ENCODE data around the gene MICU2.

Gene MICU2

GRCh38 chr13:21616880-21617279 is 12.9 kb upstream of the MICU2 start:
- H3K9ac ChIP-seq (ENCODE audit: low read depth, low read length) = no peak overlapping the region
- H3K27me3 ChIP-seq (ENCODE audit: insufficient read depth, low read length) = no peaks in the 10 kb centered on the region
- H3K4me3 ChIP-seq (ENCODE audit: low read length) = no peak overlapping the region
- no peaks in the 10 kb centered on the region for H3K9me3 ChIP-seq (ENCODE audit: insufficient read depth, low read depth, low read length)
- H3K4me1 ChIP-seq (ENCODE audit: insufficient read depth, low read length) = no peaks in the 10 kb centered on the region
- 85% methylated on average over 3 of the region's 3 CpGs for WGBS
- H3K27ac ChIP-seq (ENCODE audit: low read depth, low read length) = no peak overlapping the region
- no peaks in the 10 kb centered on the region for H3K36me3 ChIP-seq (ENCODE audit: insufficient read depth, low read length)

GRCh38 chr13:21616205-21616866 is 12.4 kb upstream of the MICU2 start:
- no peak overlapping the region for H3K4me3 ChIP-seq (ENCODE audit: low read length)
- no peak overlapping the region for H3K9ac ChIP-seq (ENCODE audit: low read depth, low read length)
- H3K36me3 ChIP-seq (ENCODE audit: insufficient read depth, low read length) = no peaks in the 10 kb centered on the region
- 86% methylated on average over 5 of the region's 5 CpGs for WGBS
- no peaks in the 10 kb centered on the region for H3K27me3 ChIP-seq (ENCODE audit: insufficient read depth, low read length)
- H3K4me1 ChIP-seq (ENCODE audit: insufficient read depth, low read length) = no peaks in the 10 kb centered on the region
- no peaks in the 10 kb centered on the region for H3K9me3 ChIP-seq (ENCODE audit: insufficient read depth, low read depth, low read length)
- H3K27ac ChIP-seq (ENCODE audit: low read depth, low read length) = no peak overlapping the region

GRCh38 chr13:21615427-21615826 is 11.5 kb upstream of the MICU2 start:
- Histone ChIP-seq H3K27me3 (ENCODE audit: insufficient read depth, low read length) (no peaks in the 10 kb centered on the region), H3K27ac (ENCODE audit: low read depth, low read length) (no peak overlapping the region), H3K4me3 (ENCODE audit: low read length) (no peak overlapping the region), H3K9ac (ENCODE audit: low read depth, low read length) (no peak overlapping the region), H3K9me3 (ENCODE audit: insufficient read depth, low read depth, low read length) (no peaks in the 10 kb centered on the region), H3K36me3 (ENCODE audit: insufficient read depth, low read length) (no peaks in the 10 kb centered on the region), H3K4me1 (ENCODE audit: insufficient read depth, low read length) (no peaks in the 10 kb centered on the region)
- 95% methylated on average over 2 of the region's 2 CpGs for WGBS

- WGBS = 89% methylated on average over 3 of the region's 4 CpGs
- Histone ChIP-seq H3K9ac (ENCODE audit: low read depth, low read length) (no peak overlapping the region), H3K4me1 (ENCODE audit: insufficient read depth, low read length) (no peaks in the 10 kb centered on the region), H3K27me3 (ENCODE audit: insufficient read depth, low read length) (no peaks in the 10 kb centered on the region), H3K4me3 (ENCODE audit: low read length) (no peak overlapping the region), H3K36me3 (ENCODE audit: insufficient read depth, low read length) (no peaks in the 10 kb centered on the region), H3K27ac (ENCODE audit: low read depth, low read length) (no peak overlapping the region), H3K9me3 (ENCODE audit: insufficient read depth, low read depth, low read length) (no peaks in the 10 kb centered on the region)
Observed at GRCh38 chr13:21613791-21614190, 9.8 kb upstream of the MICU2 start.

- H3K36me3 ChIP-seq (ENCODE audit: insufficient read depth, low read length) = no peaks in the 10 kb centered on the region
- no peaks in the 10 kb centered on the region for H3K9me3 ChIP-seq (ENCODE audit: insufficient read depth, low read depth, low read length)
- 96% methylated on average over 21 of the region's 21 CpGs for WGBS
- H3K4me1 ChIP-seq (ENCODE audit: insufficient read depth, low read length) = no peaks in the 10 kb centered on the region
- no peak overlapping the region for H3K9ac ChIP-seq (ENCODE audit: low read depth, low read length)
- no peak overlapping the region for H3K27ac ChIP-seq (ENCODE audit: low read depth, low read length)
- no peak overlapping the region for H3K4me3 ChIP-seq (ENCODE audit: low read length)
- H3K27me3 ChIP-seq (ENCODE audit: insufficient read depth, low read length) = peaks cover 8% of the 10 kb centered on the region
Observed at GRCh38 chr13:21611385-21611784, 7.4 kb upstream of the MICU2 start.

GRCh38 chr13:21610687-21611086 is 6.7 kb upstream of the MICU2 start:
- Histone ChIP-seq H3K27ac (ENCODE audit: low read depth, low read length) (no peak overlapping the region), H3K27me3 (ENCODE audit: insufficient read depth, low read length) (peaks cover 11% of the 10 kb centered on the region), H3K4me3 (ENCODE audit: low read length) (no peak overlapping the region), H3K36me3 (ENCODE audit: insufficient read depth, low read length) (no peaks in the 10 kb centered on the region), H3K9me3 (ENCODE audit: insufficient read depth, low read depth, low read length) (no peaks in the 10 kb centered on the region), H3K9ac (ENCODE audit: low read depth, low read length) (no peak overlapping the region), H3K4me1 (ENCODE audit: insufficient read depth, low read length) (no peaks in the 10 kb centered on the region)
- WGBS = 96% methylated on average over 12 of the region's 12 CpGs

GRCh38 chr13:21608961-21609360 is 5.0 kb upstream of the MICU2 start:
- Histone ChIP-seq H3K27me3 (ENCODE audit: insufficient read depth, low read length) (peaks cover 24% of the 10 kb centered on the region), H3K4me3 (ENCODE audit: low read length) (no peak overlapping the region), H3K27ac (ENCODE audit: low read depth, low read length) (no peak overlapping the region), H3K4me1 (ENCODE audit: insufficient read depth, low read length) (peaks cover 3% of the 10 kb centered on the region; the same call in 1 of the 2 replicates), H3K36me3 (ENCODE audit: insufficient read depth, low read length) (no peaks in the 10 kb centered on the region), H3K9ac (ENCODE audit: low read depth, low read length) (no peak overlapping the region), H3K9me3 (ENCODE audit: insufficient read depth, low read depth, low read length) (no peaks in the 10 kb centered on the region)
- WGBS = 97% methylated on average over 4 of the region's 4 CpGs

- Histone ChIP-seq H3K9ac (ENCODE audit: low read depth, low read length) (no peak overlapping the region), H3K4me3 (ENCODE audit: low read length) (no peak overlapping the region), H3K9me3 (ENCODE audit: insufficient read depth, low read depth, low read length) (no peaks in the 10 kb centered on the region), H3K27ac (ENCODE audit: low read depth, low read length) (no peak overlapping the region), H3K4me1 (ENCODE audit: insufficient read depth, low read length) (peaks cover 6% of the 10 kb centered on the region), H3K36me3 (ENCODE audit: insufficient read depth, low read length) (no peaks in the 10 kb centered on the region), H3K27me3 (ENCODE audit: insufficient read depth, low read length) (peaks cover 24% of the 10 kb centered on the region)
- 93% methylated on average over 6 of the region's 6 CpGs for WGBS
Observed at GRCh38 chr13:21606796-21607195, 2.8 kb upstream of the MICU2 start.

GRCh38 chr13:21606251-21606650 is 2.3 kb upstream of the MICU2 start:
- Histone ChIP-seq H3K9me3 (ENCODE audit: insufficient read depth, low read depth, low read length) (no peaks in the 10 kb centered on the region), H3K9ac (ENCODE audit: low read depth, low read length) (no peak overlapping the region), H3K27me3 (ENCODE audit: insufficient read depth, low read length) (peaks cover 24% of the 10 kb centered on the region), H3K27ac (ENCODE audit: low read depth, low read length) (no peak overlapping the region), H3K36me3 (ENCODE audit: insufficient read depth, low read length) (peaks cover 4% of the 10 kb centered on the region; the same call in 1 of the 2 replicates), H3K4me1 (ENCODE audit: insufficient read depth, low read length) (peaks cover 6% of the 10 kb centered on the region), H3K4me3 (ENCODE audit: low read length) (no peak overlapping the region)
- WGBS = 85% methylated on average over 1 of the region's 2 CpGs

GRCh38 chr13:21596722-21597121 is 7.2 kb downstream of the MICU2 start:
- Histone ChIP-seq H3K27ac (ENCODE audit: low read depth, low read length) (no peak overlapping the region), H3K4me1 (ENCODE audit: insufficient read depth, low read length) (no peaks in the 10 kb centered on the region), H3K36me3 (ENCODE audit: insufficient read depth, low read length) (peaks cover 10% of the 10 kb centered on the region; the same call in 1 of the 2 replicates), H3K9me3 (ENCODE audit: insufficient read depth, low read depth, low read length) (no peaks in the 10 kb centered on the region), H3K4me3 (ENCODE audit: low read length) (no peak overlapping the region), H3K27me3 (ENCODE audit: insufficient read depth, low read length) (no peaks in the 10 kb centered on the region), H3K9ac (ENCODE audit: low read depth, low read length) (no peak overlapping the region)

- no peak overlapping the region for H3K4me3 ChIP-seq (ENCODE audit: low read length)
- H3K4me1 ChIP-seq (ENCODE audit: insufficient read depth, low read length) = no peaks in the 10 kb centered on the region
- H3K27ac ChIP-seq (ENCODE audit: low read depth, low read length) = no peak overlapping the region
- H3K27me3 ChIP-seq (ENCODE audit: insufficient read depth, low read length) = no peaks in the 10 kb centered on the region
- H3K9ac ChIP-seq (ENCODE audit: low read depth, low read length) = no peak overlapping the region
- H3K9me3 ChIP-seq (ENCODE audit: insufficient read depth, low read depth, low read length) = no peaks in the 10 kb centered on the region
- H3K36me3 ChIP-seq (ENCODE audit: insufficient read depth, low read length) = 0 out of 2 replicates have a peak, but pooled peaks cover 2% of the 10 kb centered on the region
Observed at GRCh38 chr13:21595546-21595822, 8.5 kb downstream of the MICU2 start.
